ENCODE results near the gene NELL2.

DNA sequence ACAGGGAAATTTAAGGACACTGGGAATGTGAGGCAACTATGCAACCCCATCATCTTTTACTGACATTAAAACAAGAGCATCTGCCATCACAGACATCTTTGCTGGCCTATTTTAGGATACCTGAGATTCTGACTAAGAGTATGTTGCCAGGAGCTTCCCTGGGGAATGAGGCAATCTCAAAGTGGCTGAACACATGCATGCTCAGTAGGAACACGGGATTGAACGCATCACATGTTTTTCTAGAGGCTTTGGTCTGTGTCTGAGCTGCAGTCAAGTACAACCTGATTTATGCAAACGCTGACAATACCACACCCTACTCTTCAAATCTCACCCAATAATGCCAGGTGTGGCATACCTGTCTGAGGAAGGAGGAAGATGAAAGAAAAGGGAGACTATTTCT, 416.5 kb downstream of the NELL2 start:
- TF ChIP-seq, protein P1, sequence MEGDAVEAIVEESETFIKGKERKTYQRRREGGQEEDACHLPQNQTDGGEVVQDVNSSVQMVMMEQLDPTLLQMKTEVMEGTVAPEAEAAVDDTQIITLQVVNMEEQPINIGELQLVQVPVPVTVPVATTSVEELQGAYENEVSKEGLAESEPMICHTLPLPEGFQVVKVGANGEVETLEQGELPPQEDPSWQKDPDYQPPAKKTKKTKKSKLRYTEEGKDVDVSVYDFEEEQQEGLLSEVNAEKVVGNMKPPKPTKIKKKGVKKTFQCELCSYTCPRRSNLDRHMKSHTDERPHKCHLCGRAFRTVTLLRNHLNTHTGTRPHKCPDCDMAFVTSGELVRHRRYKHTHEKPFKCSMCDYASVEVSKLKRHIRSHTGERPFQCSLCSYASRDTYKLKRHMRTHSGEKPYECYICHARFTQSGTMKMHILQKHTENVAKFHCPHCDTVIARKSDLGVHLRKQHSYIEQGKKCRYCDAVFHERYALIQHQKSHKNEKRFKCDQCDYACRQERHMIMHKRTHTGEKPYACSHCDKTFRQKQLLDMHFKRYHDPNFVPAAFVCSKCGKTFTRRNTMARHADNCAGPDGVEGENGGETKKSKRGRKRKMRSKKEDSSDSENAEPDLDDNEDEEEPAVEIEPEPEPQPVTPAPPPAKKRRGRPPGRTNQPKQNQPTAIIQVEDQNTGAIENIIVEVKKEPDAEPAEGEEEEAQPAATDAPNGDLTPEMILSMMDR (IDR thresholded peaks at IDR 0.05): no peak
- TF ChIP-seq POLR2A (IDR thresholded peaks at IDR 0.05): no peak
